Ovary (tissue), 3 donors: ENCODE data around the gene TICAM2.

Experiments
- EP300 ChIP-seq: sonication (generic); formaldehyde crosslinking; IDR thresholded peaks from one replicate; pipeline ENCODE4 v1.6.1; 2017; ENCODE audit warnings: antibody characterized with exemption
- POLR2A ChIP-seq: fragments of 450-650 bp; IDR thresholded peaks from one replicate; pipeline ENCODE4 v1.6.1; 2017; ENCODE audit warnings: antibody characterized with exemption, mild to moderate bottlenecking, moderate library complexity
- TF ChIP-seq, protein P1 (sequence below), 3 donors: fragments of 450-650 bp in 2 of 3; fragments of 200-600 bp in 1 of 3; IDR thresholded peaks; one replicate each; pipeline versions ENCODE4 v1.5.1 to v1.8.0; 2016 to 2022; ENCODE audit warnings: antibody characterized with exemption in 3 of 3, mild to moderate bottlenecking in 1 of 3
- donor health status: DM: no; HTN: no; CAD: no.

DNA sequence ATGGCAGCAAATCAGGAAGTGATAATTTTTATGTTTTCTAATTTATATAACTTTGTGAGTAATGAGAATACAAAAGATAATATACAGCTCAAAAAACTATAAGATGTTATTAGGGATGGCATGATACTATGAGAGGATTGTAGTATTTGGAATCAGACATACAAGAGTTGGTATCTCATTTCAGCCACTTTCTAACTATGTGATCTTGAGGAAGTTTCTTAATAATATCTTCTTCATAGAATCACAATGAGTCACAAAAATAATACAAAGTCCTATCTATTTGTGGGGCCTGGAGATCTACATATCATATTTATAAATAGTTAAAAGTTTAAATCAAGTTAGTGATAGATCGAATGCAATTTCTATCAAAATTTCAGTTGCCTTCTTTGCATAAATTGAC is 47.3 kb upstream of the TICAM2 start:
- TF ChIP-seq, protein P1, sequence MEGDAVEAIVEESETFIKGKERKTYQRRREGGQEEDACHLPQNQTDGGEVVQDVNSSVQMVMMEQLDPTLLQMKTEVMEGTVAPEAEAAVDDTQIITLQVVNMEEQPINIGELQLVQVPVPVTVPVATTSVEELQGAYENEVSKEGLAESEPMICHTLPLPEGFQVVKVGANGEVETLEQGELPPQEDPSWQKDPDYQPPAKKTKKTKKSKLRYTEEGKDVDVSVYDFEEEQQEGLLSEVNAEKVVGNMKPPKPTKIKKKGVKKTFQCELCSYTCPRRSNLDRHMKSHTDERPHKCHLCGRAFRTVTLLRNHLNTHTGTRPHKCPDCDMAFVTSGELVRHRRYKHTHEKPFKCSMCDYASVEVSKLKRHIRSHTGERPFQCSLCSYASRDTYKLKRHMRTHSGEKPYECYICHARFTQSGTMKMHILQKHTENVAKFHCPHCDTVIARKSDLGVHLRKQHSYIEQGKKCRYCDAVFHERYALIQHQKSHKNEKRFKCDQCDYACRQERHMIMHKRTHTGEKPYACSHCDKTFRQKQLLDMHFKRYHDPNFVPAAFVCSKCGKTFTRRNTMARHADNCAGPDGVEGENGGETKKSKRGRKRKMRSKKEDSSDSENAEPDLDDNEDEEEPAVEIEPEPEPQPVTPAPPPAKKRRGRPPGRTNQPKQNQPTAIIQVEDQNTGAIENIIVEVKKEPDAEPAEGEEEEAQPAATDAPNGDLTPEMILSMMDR (IDR thresholded peaks at IDR 0.05): no peak
- TF ChIP-seq EP300 (no peak), POLR2A (no peak)
